Fibroblast of lung (primary cell): ENCODE results near the gene WWC2.
"Not testable (repeated sequence)": the region's sequence is repeated elsewhere in the genome, so short reads cannot be mapped to it uniquely, and the experiment has no call there.

Experiments
- EZH2 ChIP-seq: IDR thresholded peaks from 2 replicates; pipeline ENCODE4 v1.5.1; 2012; ENCODE audit warnings: low read length, control low read depth, mild to moderate bottlenecking; ENCODE audit errors: missing control alignments
- TF ChIP-seq, protein P1 (sequence below), 2 donors: IDR thresholded peaks in 1 of 2; conservative IDR thresholded peaks in 1 of 2; 1 replicate in 1 of 2; 2 replicates in 1 of 2; pipeline ENCODE4 v1.5.1; 2011 to 2012; ENCODE audit warnings: low read length in 2 of 2, control low read depth in 1 of 2, inconsistent platforms in 1 of 2, low read depth in 1 of 2, mild to moderate bottlenecking in 1 of 2

DNA sequence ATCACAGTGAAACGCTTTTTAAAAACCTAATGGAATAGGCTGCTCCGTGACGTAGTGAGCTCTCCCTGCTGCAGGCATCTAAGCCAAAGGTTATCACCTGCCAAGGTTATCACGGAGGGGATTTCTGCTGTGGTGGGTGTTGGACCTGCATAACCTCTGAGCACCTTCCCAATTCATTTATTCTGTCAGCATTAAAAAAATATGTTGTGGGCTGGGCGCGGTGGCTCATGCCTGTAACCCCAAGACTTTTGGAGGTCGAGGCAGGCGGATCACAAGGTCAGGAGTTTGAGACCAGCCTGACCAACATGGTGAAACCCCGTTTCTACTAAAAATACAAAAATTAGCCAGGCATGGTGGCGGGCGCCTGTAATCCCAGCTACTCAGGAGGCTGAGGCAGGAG lies 225.0 kb downstream of the WWC2 start:
- TF ChIP-seq, protein P1, sequence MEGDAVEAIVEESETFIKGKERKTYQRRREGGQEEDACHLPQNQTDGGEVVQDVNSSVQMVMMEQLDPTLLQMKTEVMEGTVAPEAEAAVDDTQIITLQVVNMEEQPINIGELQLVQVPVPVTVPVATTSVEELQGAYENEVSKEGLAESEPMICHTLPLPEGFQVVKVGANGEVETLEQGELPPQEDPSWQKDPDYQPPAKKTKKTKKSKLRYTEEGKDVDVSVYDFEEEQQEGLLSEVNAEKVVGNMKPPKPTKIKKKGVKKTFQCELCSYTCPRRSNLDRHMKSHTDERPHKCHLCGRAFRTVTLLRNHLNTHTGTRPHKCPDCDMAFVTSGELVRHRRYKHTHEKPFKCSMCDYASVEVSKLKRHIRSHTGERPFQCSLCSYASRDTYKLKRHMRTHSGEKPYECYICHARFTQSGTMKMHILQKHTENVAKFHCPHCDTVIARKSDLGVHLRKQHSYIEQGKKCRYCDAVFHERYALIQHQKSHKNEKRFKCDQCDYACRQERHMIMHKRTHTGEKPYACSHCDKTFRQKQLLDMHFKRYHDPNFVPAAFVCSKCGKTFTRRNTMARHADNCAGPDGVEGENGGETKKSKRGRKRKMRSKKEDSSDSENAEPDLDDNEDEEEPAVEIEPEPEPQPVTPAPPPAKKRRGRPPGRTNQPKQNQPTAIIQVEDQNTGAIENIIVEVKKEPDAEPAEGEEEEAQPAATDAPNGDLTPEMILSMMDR (conservative IDR thresholded peaks at IDR 0.05 in 1 of 2, IDR thresholded peaks at IDR 0.05 in 1 of 2; ENCODE audit: low read depth in 1 of 2, low read length in 2 of 2): not testable (repeated sequence)
- not testable (repeated sequence) for TF ChIP-seq EZH2
